DOHH2 (cell line): ENCODE results near the gene INSIG2.

Experiments used
- H3F3A ChIP-seq: fragments of 200-600 bp; sonication (generic), shearing (Covaris generic); 2 replicates; pipeline ENCODE4 v1.6.0; 2016; ENCODE audit warnings: antibody characterized with exemption, mild to moderate bottlenecking; ENCODE audit not compliant: control insufficient read depth, insufficient read depth
- H3K27ac ChIP-seq: fragments of 200-600 bp; sonication (generic); 2 replicates; pipeline ENCODE4 v1.5.1; 2014; ENCODE audit warnings: low read depth, mild to moderate bottlenecking, low read length, moderate library complexity
- H3K27me3 ChIP-seq: fragments of 200-600 bp; sonication (generic); 2 replicates; pipeline ENCODE4 v1.6.1; 2014; ENCODE audit warnings: mild to moderate bottlenecking, low read length, mixed read lengths; ENCODE audit not compliant: control insufficient read depth
- H3K36me3 ChIP-seq: fragments of 200-600 bp; sonication (generic); 2 replicates; pipeline ENCODE4 v1.6.1; 2014; ENCODE audit warnings: mild to moderate bottlenecking, low read length, moderate library complexity, mixed read lengths; ENCODE audit not compliant: control insufficient read depth
- H3K4me1 ChIP-seq: fragments of 200-600 bp; sonication (generic); 2 replicates; pipeline ENCODE4 v1.6.1; 2014; ENCODE audit warnings: mild to moderate bottlenecking, low read length, mixed read lengths; ENCODE audit not compliant: control insufficient read depth
- H3K4me2 ChIP-seq: fragments of 200-600 bp; sonication (generic); 2 replicates; pipeline ENCODE4 v1.6.0; 2014; ENCODE audit warnings: mild to moderate bottlenecking, low read length, moderate library complexity
- H3K4me3 ChIP-seq: fragments of 200-600 bp; sonication (generic); 2 replicates; pipeline ENCODE4 v1.5.1; 2014; ENCODE audit warnings: mild to moderate bottlenecking, low read length, mixed read lengths
- H3K79me2 ChIP-seq: fragments of 200-600 bp; sonication (generic); 2 replicates; pipeline ENCODE4 v1.6.1; 2014; ENCODE audit warnings: mild to moderate bottlenecking, low read length, mixed read lengths; ENCODE audit not compliant: control insufficient read depth
- H3K9me2 ChIP-seq: fragments of 200-600 bp; sonication (generic); replicated peaks from 2 replicates; pipeline ENCODE4 v1.6.1; 2014; ENCODE audit warnings: mild to moderate bottlenecking, low read length, mixed read lengths; ENCODE audit not compliant: control insufficient read depth
- H3K9me3 ChIP-seq: fragments of 200-600 bp; sonication (generic); 2 replicates; pipeline ENCODE4 v1.6.1; 2014; ENCODE audit warnings: antibody characterized with exemption, low read length, mixed read lengths; ENCODE audit not compliant: control insufficient read depth, insufficient read depth
- H4K20me1 ChIP-seq: fragments of 200-600 bp; sonication (generic); 2 replicates; pipeline ENCODE4 v1.6.0; 2014; ENCODE audit warnings: low read depth, mild to moderate bottlenecking, antibody characterized with exemption, low read length, moderate library complexity; ENCODE audit not compliant: control insufficient read depth, insufficient read depth
- CTCF ChIP-seq: fragments of 200-600 bp; sonication (generic); IDR thresholded peaks from one replicate; pipeline ENCODE4 v1.5.1; 2014; ENCODE audit warnings: antibody characterized with exemption, mild to moderate bottlenecking, low read depth, low read length; ENCODE audit not compliant: poor library complexity, severe bottlenecking
- EZH2phosphoT487 ChIP-seq: fragments of 200-600 bp; sonication (generic); IDR thresholded peaks from 2 replicates; pipeline ENCODE4 v1.6.1; 2017; ENCODE audit warnings: borderline replicate concordance, mild to moderate bottlenecking, antibody characterized with exemption, low read length, moderate library complexity, mixed read lengths

The INSIG2 gene

GRCh38 chr2:118119158-118119727, 31.0 kb downstream of the INSIG2 start:
- Histone ChIP-seq H3K4me2 (no peak overlapping the region), H3F3A (no peaks in the 10 kb centered on the region; the same call in 1 of the 2 replicates), H3K4me1 (peaks cover 1% of the 10 kb centered on the region), H3K27me3 (no peaks in the 10 kb centered on the region), H4K20me1 (no peaks in the 10 kb centered on the region), H3K4me3 (no peak overlapping the region), H3K27ac (no peak overlapping the region), H3K79me2 (no peaks in the 10 kb centered on the region), H3K9me3 (no peaks in the 10 kb centered on the region), H3K9me2 (no peaks in the 10 kb centered on the region), H3K36me3 (no peaks in the 10 kb centered on the region)
- TF ChIP-seq CTCF (no peak), EZH2phosphoT487 (no peak)

GRCh38 chr2:118119761-118120400, 31.6 kb downstream of the INSIG2 start:
- H3K36me3 ChIP-seq = no peaks in the 10 kb centered on the region
- no peaks in the 10 kb centered on the region for H3K27me3 ChIP-seq
- no peaks in the 10 kb centered on the region for H3K9me3 ChIP-seq
- no peaks in the 10 kb centered on the region for H4K20me1 ChIP-seq
- no peak overlapping the region for H3K4me2 ChIP-seq
- no peak overlapping the region for H3K4me3 ChIP-seq
- H3K9me2 ChIP-seq = no peaks in the 10 kb centered on the region
- peaks cover 7% of the 10 kb centered on the region for H3K4me1 ChIP-seq
- TF ChIP-seq CTCF (no peak), EZH2phosphoT487 (no peak)
- H3F3A ChIP-seq = no peaks in the 10 kb centered on the region; the same call in 1 of the 2 replicates
- H3K79me2 ChIP-seq = no peaks in the 10 kb centered on the region
- no peak overlapping the region for H3K27ac ChIP-seq

- Histone ChIP-seq H3K4me3 (no peak overlapping the region), H3K9me3 (no peaks in the 10 kb centered on the region), H3K27ac (no peak overlapping the region), H3K36me3 (no peaks in the 10 kb centered on the region), H3F3A (no peaks in the 10 kb centered on the region; the same call in 1 of the 2 replicates), H3K4me2 (no peak overlapping the region), H4K20me1 (no peaks in the 10 kb centered on the region), H3K9me2 (no peaks in the 10 kb centered on the region), H3K79me2 (no peaks in the 10 kb centered on the region), H3K27me3 (no peaks in the 10 kb centered on the region), H3K4me1 (peaks cover 8% of the 10 kb centered on the region)
- no peak for TF ChIP-seq CTCF
- no peak for TF ChIP-seq EZH2phosphoT487
Observed at GRCh38 chr2:118120401-118120780, 32.1 kb downstream of the INSIG2 start.
